ENCODE data around the gene PHLDB3. TPM values are rescaled to one million over a fixed set of nuclear protein-coding genes. Genes with fewer than 3 reads are reported as not detected.
A peak's percentile ranks its signal among the peaks of the same experiment; 100 is the strongest.

The PHLDB3 gene
- total and polyA plus RNA-seq, 2 of the 13 experiments (the other 11 are each of a cell fraction or from before 2014, with no cell fraction given) = 11.3 to 14.5 TPM

- Histone ChIP-seq H3K36me3 (replicated peaks in 1 of 2; ENCODE audit: control insufficient read depth in 1 of 2, insufficient read depth in 2 of 2, low read length in 2 of 2) (peaks cover 1 to 8% of the 10 kb centered on the region in 2 experiments; a peak in 3 of 5 replicates), H2AFZ (ENCODE audit: low read length) (no peak overlapping the region), H3K4me3 (replicated peaks in 1 of 3; ENCODE audit: insufficient read depth in 1 of 3, low read depth in 2 of 3, low read length in 3 of 3) (no peak overlapping the region), H4K20me1 (ENCODE audit: insufficient read depth, low read length) (no peaks in the 10 kb centered on the region), H3K4me1 (ENCODE audit: insufficient read depth, low read length) (peaks cover 34% of the 10 kb centered on the region), H3K4me2 (ENCODE audit: low read depth, low read length) (no peak overlapping the region), H3K9me3 (ENCODE audit: low read length) (no peaks in the 10 kb centered on the region), H3K9ac (ENCODE audit: insufficient read depth, low read depth, low read length) (no peak overlapping the region), H3K27me3 (ENCODE audit: control insufficient read depth in 1 of 2, insufficient read depth in 2 of 2, low read length in 2 of 2) (no peaks in the 10 kb centered on the region; a peak in 1 of 5 replicates), H3K27ac (ENCODE audit: extremely low read length, insufficient read depth, low read length) (no peak overlapping the region), H3K79me2 (ENCODE audit: insufficient read depth, low read length) (peaks cover 11% of the 10 kb centered on the region)
- no peak for ATAC-seq
- POLR2A ChIA-PET = no interaction called here
- in situ Hi-C loops (cut with HindIII; ENCODE audit: extremely low pct_ligation_motif_present, low pct_unique_long_range_greater_than_20kb) = no loop called here
- CTCF ChIA-PET (ENCODE audit: low intra/inter-chr PET ratio, low total read pairs) = no interaction called here
- 97% methylated on average over 5 of the region's 5 CpGs for WGBS (ENCODE audit: low lambda C conversion rate)
- TF ChIP-seq YY1 (IDR thresholded peaks at IDR 0.05; ENCODE audit: insufficient read depth, insufficient replicate concordance, low read depth, low read length) = no peak
- TF ChIP-seq LCORL (IDR thresholded peaks at IDR 0.05) = no peak
- no peak for TF ChIP-seq LCORL (CRISPR knock-in tag; IDR thresholded peaks at IDR 0.05)
- TF ChIP-seq THAP11 (CRISPR knock-in tag; IDR thresholded peaks at IDR 0.05) = no peak
- TF ChIP-seq, protein P1, sequence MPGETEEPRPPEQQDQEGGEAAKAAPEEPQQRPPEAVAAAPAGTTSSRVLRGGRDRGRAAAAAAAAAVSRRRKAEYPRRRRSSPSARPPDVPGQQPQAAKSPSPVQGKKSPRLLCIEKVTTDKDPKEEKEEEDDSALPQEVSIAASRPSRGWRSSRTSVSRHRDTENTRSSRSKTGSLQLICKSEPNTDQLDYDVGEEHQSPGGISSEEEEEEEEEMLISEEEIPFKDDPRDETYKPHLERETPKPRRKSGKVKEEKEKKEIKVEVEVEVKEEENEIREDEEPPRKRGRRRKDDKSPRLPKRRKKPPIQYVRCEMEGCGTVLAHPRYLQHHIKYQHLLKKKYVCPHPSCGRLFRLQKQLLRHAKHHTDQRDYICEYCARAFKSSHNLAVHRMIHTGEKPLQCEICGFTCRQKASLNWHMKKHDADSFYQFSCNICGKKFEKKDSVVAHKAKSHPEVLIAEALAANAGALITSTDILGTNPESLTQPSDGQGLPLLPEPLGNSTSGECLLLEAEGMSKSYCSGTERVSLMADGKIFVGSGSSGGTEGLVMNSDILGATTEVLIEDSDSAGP (CRISPR knock-in tag; IDR thresholded peaks at IDR 0.05; ENCODE audit: borderline replicate concordance) = no peak
- TF ChIP-seq DMTF1 (CRISPR knock-in tag; IDR thresholded peaks at IDR 0.05) = no peak
- TF ChIP-seq YEATS2 (CRISPR knock-in tag; IDR thresholded peaks at IDR 0.05; ENCODE audit: borderline replicate concordance) = no peak
- TF ChIP-seq RFX5 (IDR thresholded peaks at IDR 0.05; ENCODE audit: low read depth, low read length) = no peak
- TF ChIP-seq PAWR (CRISPR knock-in tag; IDR thresholded peaks at IDR 0.05; ENCODE audit: borderline replicate concordance) = no peak
- no peak for TF ChIP-seq KLF6 (CRISPR knock-in tag; IDR thresholded peaks at IDR 0.05)
- no peak for TF ChIP-seq TBX3 (IDR thresholded peaks at IDR 0.05; ENCODE audit: borderline replicate concordance)
- TF ChIP-seq ZNF629 (CRISPR knock-in tag; conservative IDR thresholded peaks at IDR 0.05) = peak; percentile 45; the same call in 1 of the 2 replicates
- TF ChIP-seq ADNP (CRISPR knock-in tag; IDR thresholded peaks at IDR 0.05) = no peak
- no peak for TF ChIP-seq REL (CRISPR knock-in tag; conservative IDR thresholded peaks at IDR 0.05)
- no peak for TF ChIP-seq ZNF572 (CRISPR knock-in tag; IDR thresholded peaks at IDR 0.05)
- TF ChIP-seq ZNF235 (CRISPR knock-in tag; IDR thresholded peaks at IDR 0.05; ENCODE audit: borderline replicate concordance) = 0 out of 2 replicates have a peak, but pooled peaks have one; percentile 1
- no peak for TF ChIP-seq NR2F1 (CRISPR knock-in tag; IDR thresholded peaks at IDR 0.05)
- BruUV-seq (replicated peaks) = no TSS peak
- no peak for DNase-seq (ENCODE audit: low spot score)
- intact Hi-C loops (cut with micrococcal nuclease; ENCODE audit: unreplicated experiment) = loop anchor here (2.0 kb wide), 1 partner anchor 43 kb away; no protein-coding TSS in a partner anchor
- FAIRE-seq = no peak
Measured at GRCh38 chr19:43505941-43506340, 1.4 kb upstream of the PHLDB3 start.
